T-helper 1 cell treated with Interleukin-12 subunit alpha and Interleukin-12 subunit beta and Interleukin-4 antibody, amounts not matched to agents 30 ng/mL and 1 ng/mL, for 36 hours (primary cell): Measurements from ENCODE around the gene CPLANE1. TPM values are rescaled to one million over a fixed set of nuclear protein-coding genes. Genes with fewer than 3 reads are reported as not detected.
"Not testable (repeated sequence)": the region's sequence is repeated elsewhere in the genome, so short reads cannot be mapped to it uniquely, and the experiment has no call there.

Experiments
- intact Hi-C: fragments of 100-400 bp; cut with micrococcal nuclease; formaldehyde crosslinking; loops from one replicate; pipeline ENCODE4 v1.15.1; 2024
- total RNA-seq: library from RNA; stranded (reverse); gene quantifications from 2 replicates; pipeline ENCODE4 v1.2.3, GENCODE V29; 2022

CPLANE1 gene
- total RNA-seq, 1 donor from 2014 or later, result 12.7 TPM

GRCh38 chr5:37133939-37134338 lies 115.2 kb downstream of the CPLANE1 start:
- intact Hi-C loops, result no loop called here

- intact Hi-C loops, result no loop called here
Observed at GRCh38 chr5:37132646-37133045, 116.5 kb downstream of the CPLANE1 start.

GRCh38 chr5:37121465-37121864 lies 127.7 kb downstream of the CPLANE1 start:
- intact Hi-C loops, result no loop called here

GRCh38 chr5:37121027-37121426 lies 128.1 kb downstream of the CPLANE1 start:
- intact Hi-C loops, result no loop called here

GRCh38 chr5:37120270-37120669 lies 128.9 kb downstream of the CPLANE1 start:
- intact Hi-C loops, result no loop called here

- intact Hi-C loops, result no loop called here
Observed at GRCh38 chr5:37116359-37116758, 132.8 kb downstream of the CPLANE1 start.

- intact Hi-C loops, result loop anchor here (2.0 to 5.0 kb wide), 4 partner anchors 55 to 960 kb away; partner anchors contain the start of genes LMBRD2 and SKP2
Observed at GRCh38 chr5:37112383-37112991, 136.7 kb downstream of the CPLANE1 start.

GRCh38 chr5:37111426-37112382 lies 137.5 kb downstream of the CPLANE1 start:
- intact Hi-C loops, result loop anchor here (1.0 to 5.0 kb wide), 8 partner anchors 54 to 959 kb away; partner anchors contain the start of genes CPLANE1, LMBRD2, NIPBL and NUP155

GRCh38 chr5:37110135-37110534 lies 139.0 kb downstream of the CPLANE1 start:
- intact Hi-C loops, result loop anchor here (2.0 to 5.0 kb wide), 6 partner anchors 53 to 958 kb away; partner anchors contain the start of genes CPLANE1, LMBRD2, NIPBL and NUP155

- intact Hi-C loops, result no loop called here
Observed at GRCh38 chr5:37109338-37109737, 139.8 kb downstream of the CPLANE1 start.

GRCh38 chr5:37103302-37103701 lies 145.9 kb downstream of the CPLANE1 start:
- intact Hi-C loops, result no loop called here

GRCh38 chr5:37099267-37099666 lies 149.9 kb downstream of the CPLANE1 start:
- intact Hi-C loops, result not testable (repeated sequence)

GRCh38 chr5:37093795-37094194 lies 155.4 kb downstream of the CPLANE1 start:
- intact Hi-C loops, result not testable (repeated sequence)

- intact Hi-C loops, result no loop called here
Observed at GRCh38 chr5:37090781-37091180, 158.4 kb downstream of the CPLANE1 start.

GRCh38 chr5:37090123-37090726 lies 159.0 kb downstream of the CPLANE1 start:
- intact Hi-C loops, result no loop called here

- intact Hi-C loops, result no loop called here
Observed at GRCh38 chr5:37088009-37088408, 161.2 kb downstream of the CPLANE1 start.

GRCh38 chr5:37086466-37087173 lies 162.6 kb downstream of the CPLANE1 start:
- intact Hi-C loops, result no loop called here

GRCh38 chr5:37086026-37086425 lies 163.2 kb downstream of the CPLANE1 start:
- intact Hi-C loops, result not testable (repeated sequence)

- intact Hi-C loops, result not testable (repeated sequence)
Observed at GRCh38 chr5:37082977-37083376, 166.2 kb downstream of the CPLANE1 start.

- intact Hi-C loops, result no loop called here
Observed at GRCh38 chr5:37080697-37081096, 168.5 kb downstream of the CPLANE1 start.

GRCh38 chr5:37077146-37077545 lies 172.0 kb downstream of the CPLANE1 start:
- intact Hi-C loops, result no loop called here
